ENCODE measurements around the gene MINDY1.

MINDY1 gene

GRCh38 chr1:150964164-150964489 is 42.6 kb downstream of the MINDY1 start:
- no peak for DNase-seq

- DNase-seq, result no peak
Measured at GRCh38 chr1:150963321-150964163, 43.2 kb downstream of the MINDY1 start.

GRCh38 chr1:150961756-150962155 is 44.9 kb downstream of the MINDY1 start:
- no peak for DNase-seq

- DNase-seq, result no peak
Measured at GRCh38 chr1:150960646-150961045, 46.1 kb downstream of the MINDY1 start.

- DNase-seq, result no peak
Measured at GRCh38 chr1:150957666-150958065, 49.0 kb downstream of the MINDY1 start.

DNA sequence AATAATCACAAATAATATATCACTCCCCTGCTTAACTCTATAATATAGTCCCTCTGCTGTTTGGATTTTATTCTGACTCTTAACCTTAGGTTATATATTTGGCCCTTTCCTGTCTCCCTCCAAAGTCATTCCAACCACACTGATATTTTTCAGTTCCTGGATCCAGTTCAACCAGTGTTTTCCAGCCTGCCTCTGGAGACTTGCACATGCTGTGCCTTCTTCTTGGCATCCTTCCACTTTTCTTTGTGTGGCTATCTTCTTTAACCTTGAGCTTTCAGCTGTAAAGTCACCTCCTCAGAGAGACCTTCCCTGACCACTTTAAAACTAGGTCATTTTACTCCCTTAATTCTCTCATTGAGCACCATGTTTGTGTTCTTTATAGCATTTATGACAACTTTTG is 51.4 kb downstream of the MINDY1 start:
- DNase-seq, result no peak

GRCh38 chr1:150954708-150955107 is 52.0 kb downstream of the MINDY1 start:
- no peak for DNase-seq

Measured in NCI-H2107 (cell line).